Left lung (tissue), 14 donors: Measurements from ENCODE around the gene FBXO15. TPM values are rescaled to one million over a fixed set of nuclear protein-coding genes. Genes with fewer than 3 reads are reported as not detected.

Source experiments
- ATAC-seq: fragments of 200-7000 bp; cut with Tn5 transposase; one replicate; pipeline ENCODE4 v1.9.1; 2020; ENCODE audit warnings: moderate library complexity
- DNase-seq, 4 donors: peaks; one replicate each; pipeline ENCODE4 v3.0.0-alpha.2; 2013 to 2020
- H3K27ac ChIP-seq, 2 donors: fragments of 200-600 bp; sonication (generic) in 1 of 2; one replicate each; pipeline versions ENCODE4 v1.5.0 to v1.8.0; 2020 to 2021
- H3K27me3 ChIP-seq, 2 donors: fragments of 200-600 bp; sonication (generic) in 1 of 2; one replicate each; pipeline versions ENCODE4 v1.5.0 to v1.8.0; 2020 to 2021
- H3K36me3 ChIP-seq, 2 donors: fragments of 200-600 bp; sonication (generic) in 1 of 2; one replicate each; pipeline versions ENCODE4 v1.5.0 to v1.8.0; 2020 to 2021
- H3K4me1 ChIP-seq, 2 donors: fragments of 200-600 bp; one replicate each; pipeline ENCODE4 v1.8.0; 2021
- H3K4me3 ChIP-seq, 2 donors: fragments of 200-600 bp; sonication (generic) in 1 of 2; one replicate each; pipeline versions ENCODE4 v1.5.0 to v1.8.0; 2020 to 2021; ENCODE audit warnings: mild to moderate bottlenecking in 1 of 2
- H3K9me3 ChIP-seq, 2 donors: fragments of 200-600 bp; sonication (generic) in 1 of 2; one replicate each; pipeline versions ENCODE4 v1.5.0 to v1.8.0; 2020 to 2021
- CTCF ChIP-seq, 2 donors: fragments of 200-600 bp; sonication (generic) in 1 of 2; IDR thresholded peaks; one replicate each; pipeline versions ENCODE4 v1.5.0 to v1.8.0; 2021; ENCODE audit warnings: antibody characterized with exemption in 2 of 2
- intact Hi-C, 2 donors: fragments of 100-400 bp; cut with DNase I; formaldehyde crosslinking; loops; one replicate each; pipeline versions ENCODE4 v1.11.2 to v1.14.2; 2022
- long read RNA-seq, 12 donors: library from polyadenylated mRNA in 2 of 12; unstranded in 2 of 12; transcript quantifications; one replicate each; pipeline ENCODE4 v2.0.0 and lab custom pipeline, GENCODE V29; 2019 to 2026
- polyA plus RNA-seq, 6 donors: library from polyadenylated mRNA; unstranded; fragments of 120-200 nt; gene quantifications; one replicate each; pipeline ENCODE4 v1.2.1, GENCODE V29; 2013; ENCODE audit not compliant: insufficient read length in 6 of 6
- total RNA-seq, 2 donors: library from RNA; stranded (reverse); fragmentation: NEBNext Ultra II Directional; extraction: Animal tissue kit (Norgen Biotek cat#: 25700); gene quantifications; one replicate each; pipeline ENCODE4 v1.2.1, GENCODE V29; 2021
- donor health status: DM: no; HTN: yes; CAD: no.
- donor health status: DM: no; HTN: no; CAD: no.

FBXO15 gene, protein sequence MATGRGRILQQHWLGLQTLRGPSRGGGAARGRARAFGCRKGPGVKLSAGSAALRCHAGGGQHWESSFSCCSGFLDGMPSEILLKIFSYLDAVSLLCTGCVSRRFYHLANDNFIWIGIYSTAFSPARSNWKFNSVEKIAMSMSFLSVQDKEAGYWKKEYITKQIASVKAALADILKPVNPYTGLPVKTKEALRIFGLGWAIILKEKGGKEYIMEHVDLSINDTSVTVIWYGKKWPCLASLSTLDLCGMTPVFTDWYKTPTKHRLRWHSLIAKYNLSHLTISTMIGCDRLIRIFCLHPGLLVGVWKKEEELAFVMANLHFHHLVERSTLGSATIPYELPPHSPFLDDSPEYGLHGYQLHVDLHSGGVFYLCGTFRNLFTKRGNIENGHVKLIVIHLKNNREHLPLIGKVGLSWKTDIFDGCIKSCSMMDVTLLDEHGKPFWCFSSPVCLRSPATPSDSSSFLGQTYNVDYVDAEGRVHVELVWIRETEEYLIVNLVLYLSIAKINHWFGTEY
- total RNA-seq (1 to 10 TPM; 1.1 to 2.4 TPM), polyA plus RNA-seq (1 to 10 TPM; 1.8 to 5.0 (median 3.6) TPM)
- long read RNA-seq, donor 1: 0 reads
- long read RNA-seq, donor 2, partial matches to known transcripts: 40 of 71 reads
- long read RNA-seq, donor 2, other reads (novel, unspliced or antisense): 31 of 71 reads
- long read RNA-seq, donor 3, partial matches to known transcripts: 0 of 1 reads
- long read RNA-seq, donor 3, other reads (novel, unspliced or antisense): 0 of 1 reads
- long read RNA-seq, donor 4, partial matches to known transcripts: 0 of 2 reads
- long read RNA-seq, donor 4, other reads (novel, unspliced or antisense): 0 of 2 reads
- long read RNA-seq, donor 5, partial matches to known transcripts: 0 of 3 reads
- long read RNA-seq, donor 5, other reads (novel, unspliced or antisense): 0 of 3 reads
- long read RNA-seq, donor 6: 0 reads
- long read RNA-seq, donor 7: 0 reads
- long read RNA-seq, donor 8: 0 reads
- long read RNA-seq, donor 9: 0 reads
- long read RNA-seq, donor 10, partial matches to known transcripts: 0 of 4 reads
- long read RNA-seq, donor 10, other reads (novel, unspliced or antisense): 0 of 4 reads
- long read RNA-seq, donor 11: 0 reads
- long read RNA-seq, donor 12, partial matches to known transcripts: 0 of 1 reads
- long read RNA-seq, donor 12, other reads (novel, unspliced or antisense): 0 of 1 reads

DNA sequence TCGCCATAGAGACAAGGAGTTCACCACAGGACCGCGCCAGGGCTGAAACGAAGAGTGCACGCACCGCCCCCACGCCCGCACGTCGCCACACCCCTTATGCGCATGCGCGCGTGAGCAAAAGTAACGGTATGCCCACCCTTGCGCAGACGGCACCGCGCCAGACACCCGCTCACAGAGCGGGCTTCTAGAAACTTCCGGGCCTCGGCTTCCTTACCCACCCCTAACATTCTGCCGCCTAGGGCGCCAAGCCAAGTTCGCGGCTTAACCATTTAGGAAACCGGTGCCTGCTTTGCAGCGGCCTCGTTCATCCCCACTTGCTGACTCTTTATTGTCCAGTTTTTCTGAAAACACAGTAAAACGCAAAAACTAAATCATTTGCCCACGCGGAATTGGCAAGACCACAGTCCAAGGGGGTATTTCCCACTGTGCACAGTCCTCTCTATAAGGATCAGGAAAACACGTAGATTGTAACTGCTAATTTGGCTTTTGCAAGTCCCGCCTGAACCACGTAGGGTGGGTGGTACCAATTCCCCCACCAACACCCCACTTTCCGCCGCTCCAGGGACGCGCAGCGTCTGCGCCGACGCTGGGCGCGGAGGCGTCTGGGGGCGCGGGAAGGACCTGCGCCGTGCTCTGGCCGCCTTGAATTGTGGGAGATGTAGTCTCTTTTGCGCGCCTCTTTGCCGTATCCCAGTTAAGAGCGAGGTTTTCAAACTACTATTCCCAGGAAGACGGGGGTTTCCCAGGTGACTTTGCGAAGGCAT lies at the start of gene FBXO15, which contains the start of gene TIMM21:
FBXO15 (minus strand) TSS at position 56 of the 764 bp plus-strand sequence; CDS start at position 7, 49 bp downstream.
TIMM21 (plus strand) TSS at position 745 of the 764 bp plus-strand sequence. CDS start 286 bp downstream, outside the sequence.
- intact Hi-C loops: no loop called here
- H3K9me3 ChIP-seq: no peaks in the 10 kb centered on the region
- no peak for TF ChIP-seq CTCF (IDR thresholded peaks at IDR 0.05)
- peaks cover 0 to 5% of the 10 kb centered on the region in 2 donors for H3K36me3 ChIP-seq
- H3K4me1 ChIP-seq: peaks cover 18 to 38% of the 10 kb centered on the region in 2 donors
- no peaks in the 10 kb centered on the region for H3K27me3 ChIP-seq
- ATAC-seq: peak; percentile 97
- H3K4me3 ChIP-seq: peak within 1 kb of the TSS; percentile 50 to 77
- H3K27ac ChIP-seq: peak within 1 kb of the TSS; percentile 98 to 99
- peak; percentile 96 to 99 (median 96) for DNase-seq

GRCh38 chr18:74196220-74197119 lies 48.8 kb upstream of the FBXO15 start:
- Histone ChIP-seq H3K36me3 (no peaks in the 10 kb centered on the region), H3K9me3 (no peaks in the 10 kb centered on the region), H3K27ac (peak overlapping the region; percentile 57 to 72), H3K4me1 (peaks cover 0 to 13% of the 10 kb centered on the region in 2 donors), H3K27me3 (peaks cover 0 to 14% of the 10 kb centered on the region in 2 donors), H3K4me3 (no peak overlapping the region)
- DNase-seq (peak in 2 of 4 donors; percentile 67 to 85), ATAC-seq (peak; percentile 83)
- intact Hi-C loops: loop anchor here in 1 of 2 donors (10.0 kb wide), 1 partner anchor 148 kb away; no protein-coding TSS in a partner anchor
- peak; percentile 77 to 85 for TF ChIP-seq CTCF (IDR thresholded peaks at IDR 0.05)

GRCh38 chr18:74194691-74195090 lies 47.1 kb upstream of the FBXO15 start:
- Histone ChIP-seq H3K9me3 (no peaks in the 10 kb centered on the region), H3K27me3 (peaks cover 0 to 14% of the 10 kb centered on the region in 2 donors), H3K36me3 (no peaks in the 10 kb centered on the region), H3K27ac (no peak overlapping the region), H3K4me3 (no peak overlapping the region), H3K4me1 (peaks cover 0 to 6% of the 10 kb centered on the region in 2 donors)
- no peak for DNase-seq
- no peak for ATAC-seq
- intact Hi-C loops: loop anchor here (5.0 to 10.0 kb wide), 2 partner anchors 148 to 150 kb away; no protein-coding TSS in a partner anchor
- TF ChIP-seq CTCF (IDR thresholded peaks at IDR 0.05): no peak

DNA sequence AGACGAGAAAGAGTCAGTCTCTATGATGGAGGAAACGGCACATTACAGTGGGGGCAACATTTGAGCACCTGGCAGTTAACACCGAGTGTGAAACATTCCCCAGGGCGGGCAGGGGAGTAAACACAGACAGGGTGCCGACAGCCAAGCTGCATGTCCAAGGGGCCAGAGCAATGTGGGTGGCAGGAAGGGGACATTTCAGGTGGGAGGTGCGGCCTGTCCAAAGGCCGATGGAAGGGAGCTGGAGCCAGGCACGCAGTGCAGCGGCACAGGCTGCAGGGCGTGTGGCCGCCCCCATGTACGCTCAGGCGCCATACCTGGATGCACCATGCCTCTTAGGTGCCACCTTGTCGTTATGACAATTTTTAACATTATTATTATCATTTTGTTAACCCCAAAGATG lies 43.9 kb upstream of the FBXO15 start:
- Histone ChIP-seq H3K27me3 (peaks cover 0 to 14% of the 10 kb centered on the region in 2 donors), H3K4me1 (no peaks in the 10 kb centered on the region), H3K36me3 (no peaks in the 10 kb centered on the region), H3K4me3 (no peak overlapping the region), H3K9me3 (no peaks in the 10 kb centered on the region), H3K27ac (no peak overlapping the region)
- TF ChIP-seq CTCF (IDR thresholded peaks at IDR 0.05): no peak
- DNase-seq (no peak), ATAC-seq (no peak)
- intact Hi-C loops: loop anchor here (5.0 to 10.0 kb wide), 2 partner anchors 151 to 153 kb away; no protein-coding TSS in a partner anchor
